ENCODE data around the gene ZNF366. TPM values are rescaled to one million over a fixed set of nuclear protein-coding genes. Genes with fewer than 3 reads are reported as not detected.

Gene ZNF366
- total RNA-seq, 1 donor from 2014 or later = not detected

- Mint-ChIP-seq H3K4me1 (ENCODE audit: unreplicated experiment) (peaks cover 47% of the 10 kb centered on the region), H3K4me3 (ENCODE audit: unreplicated experiment) (no peak overlapping the region), H3K36me3 (ENCODE audit: unreplicated experiment) (peaks cover 13% of the 10 kb centered on the region), H3K9me3 (ENCODE audit: unreplicated experiment) (peaks cover 13% of the 10 kb centered on the region), H3K27me3 (ENCODE audit: unreplicated experiment) (no peaks in the 10 kb centered on the region), H3K27ac (ENCODE audit: unreplicated experiment) (peak overlapping the region; percentile 77)
- DNase-seq (ENCODE audit: extremely low spot score, unreplicated experiment) = no peak
- no peak for TF ChIP-seq CTCF (IDR thresholded peaks at IDR 0.05)
Measured at GRCh38 chr5:72541501-72542225, 34.5 kb upstream of the ZNF366 start.

GRCh38 chr5:72540759-72541438 lies 33.7 kb upstream of the ZNF366 start:
- Mint-ChIP-seq H3K4me3 (ENCODE audit: unreplicated experiment) (no peak overlapping the region), H3K4me1 (ENCODE audit: unreplicated experiment) (peaks cover 47% of the 10 kb centered on the region), H3K36me3 (ENCODE audit: unreplicated experiment) (peaks cover 5% of the 10 kb centered on the region), H3K9me3 (ENCODE audit: unreplicated experiment) (peaks cover 5% of the 10 kb centered on the region), H3K27me3 (ENCODE audit: unreplicated experiment) (no peaks in the 10 kb centered on the region), H3K27ac (ENCODE audit: unreplicated experiment) (peak overlapping the region; percentile 77)
- TF ChIP-seq CTCF (IDR thresholded peaks at IDR 0.05) = no peak
- DNase-seq (ENCODE audit: extremely low spot score, unreplicated experiment) = no peak

DNA sequence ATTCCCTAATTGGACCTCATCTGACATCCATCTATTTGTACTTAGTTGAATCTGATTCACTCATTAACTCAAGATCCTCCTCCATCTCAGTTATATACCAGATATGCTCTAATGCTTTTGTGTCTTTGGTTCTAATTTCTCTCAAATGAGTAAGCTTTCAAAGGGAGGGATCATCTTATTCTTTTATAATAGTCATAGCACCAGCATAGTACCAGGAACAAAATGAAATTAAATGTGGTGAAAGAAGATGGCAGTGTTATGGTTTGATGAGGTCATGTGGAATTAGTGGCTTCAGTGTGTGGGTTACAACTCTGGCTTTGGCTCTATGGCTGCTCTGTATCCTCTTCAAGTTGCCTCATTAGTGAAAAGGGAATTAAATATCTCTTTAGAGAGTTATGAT lies 32.5 kb upstream of the ZNF366 start:
- H3K4me1 Mint-ChIP-seq (ENCODE audit: unreplicated experiment) = peaks cover 45% of the 10 kb centered on the region
- TF ChIP-seq CTCF (IDR thresholded peaks at IDR 0.05) = no peak
- H3K27me3 Mint-ChIP-seq (ENCODE audit: unreplicated experiment) = no peaks in the 10 kb centered on the region
- no peaks in the 10 kb centered on the region for H3K36me3 Mint-ChIP-seq (ENCODE audit: unreplicated experiment)
- no peak overlapping the region for H3K4me3 Mint-ChIP-seq (ENCODE audit: unreplicated experiment)
- peak overlapping the region; percentile 6 for H3K27ac Mint-ChIP-seq (ENCODE audit: unreplicated experiment)
- DNase-seq (ENCODE audit: extremely low spot score, unreplicated experiment) = no peak
- H3K9me3 Mint-ChIP-seq (ENCODE audit: unreplicated experiment) = no peaks in the 10 kb centered on the region

DNA sequence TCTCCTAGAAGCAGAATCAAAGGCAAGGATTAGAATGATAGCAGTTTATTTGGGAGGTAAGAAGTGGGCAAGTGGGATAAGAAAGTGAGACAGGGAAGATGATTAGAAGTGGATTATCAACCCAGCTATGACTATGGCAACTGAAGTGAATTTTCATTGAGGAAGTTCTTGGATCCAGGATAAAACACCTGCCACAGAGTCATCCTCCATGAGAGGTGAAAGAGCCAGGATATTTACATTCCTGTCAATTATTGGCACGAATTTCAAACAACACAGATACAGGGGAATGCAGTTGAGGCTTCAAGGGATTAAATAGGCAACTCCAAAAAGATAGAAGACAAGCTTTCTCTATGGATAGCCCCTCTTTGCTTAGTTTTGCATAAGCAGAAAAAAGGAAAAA lies 31.8 kb upstream of the ZNF366 start:
- H3K4me1 Mint-ChIP-seq (ENCODE audit: unreplicated experiment) = peaks cover 39% of the 10 kb centered on the region
- no peak overlapping the region for H3K4me3 Mint-ChIP-seq (ENCODE audit: unreplicated experiment)
- no peak overlapping the region for H3K27ac Mint-ChIP-seq (ENCODE audit: unreplicated experiment)
- TF ChIP-seq CTCF (IDR thresholded peaks at IDR 0.05) = no peak
- H3K27me3 Mint-ChIP-seq (ENCODE audit: unreplicated experiment) = no peaks in the 10 kb centered on the region
- H3K9me3 Mint-ChIP-seq (ENCODE audit: unreplicated experiment) = no peaks in the 10 kb centered on the region
- H3K36me3 Mint-ChIP-seq (ENCODE audit: unreplicated experiment) = no peaks in the 10 kb centered on the region
- no peak for DNase-seq (ENCODE audit: extremely low spot score, unreplicated experiment)

GRCh38 chr5:72537166-72537565 lies 30.0 kb upstream of the ZNF366 start:
- H3K4me3 Mint-ChIP-seq (ENCODE audit: unreplicated experiment) = no peak overlapping the region
- no peak for TF ChIP-seq CTCF (IDR thresholded peaks at IDR 0.05)
- H3K9me3 Mint-ChIP-seq (ENCODE audit: unreplicated experiment) = peaks cover 5% of the 10 kb centered on the region
- no peaks in the 10 kb centered on the region for H3K27me3 Mint-ChIP-seq (ENCODE audit: unreplicated experiment)
- no peak for DNase-seq (ENCODE audit: extremely low spot score, unreplicated experiment)
- H3K4me1 Mint-ChIP-seq (ENCODE audit: unreplicated experiment) = peaks cover 24% of the 10 kb centered on the region
- H3K27ac Mint-ChIP-seq (ENCODE audit: unreplicated experiment) = no peak overlapping the region
- H3K36me3 Mint-ChIP-seq (ENCODE audit: unreplicated experiment) = peaks cover 2% of the 10 kb centered on the region

Data from osteocyte (in vitro differentiated cells).